WTC11 (cell line): ENCODE results near the gene CCN6.

Experiments
- AR ChIP-seq: fragments of 250-450 bp; sonication (Bioruptor Pico); IDR thresholded peaks from 2 replicates; pipeline ENCODE4 v1.9.0; 2021; ENCODE audit warnings: mild to moderate bottlenecking
- CTCF ChIP-seq: fragments of 200-600 bp; IDR thresholded peaks from 2 replicates; pipeline ENCODE4 v1.8.0; 2022; ENCODE audit warnings: antibody characterized with exemption
- E2F1 ChIP-seq: sonication (generic); formaldehyde crosslinking; IDR thresholded peaks from 2 replicates; pipeline ENCODE4 v1.8.0; 2022; ENCODE audit warnings: mild to moderate bottlenecking, missing genetic modification reagents
- FOXJ3 ChIP-seq: sonication (generic); formaldehyde crosslinking; IDR thresholded peaks from 2 replicates; pipeline ENCODE4 v1.9.0; 2021; ENCODE audit warnings: missing genetic modification reagents, mild to moderate bottlenecking, borderline replicate concordance
- MAX ChIP-seq: sonication (generic); formaldehyde crosslinking; IDR thresholded peaks from 2 replicates; pipeline ENCODE4 v1.8.0; 2022; ENCODE audit warnings: mild to moderate bottlenecking, missing genetic modification reagents
- MYBL2 ChIP-seq: sonication (generic); formaldehyde crosslinking; IDR thresholded peaks from 2 replicates; pipeline ENCODE4 v1.8.1; 2023; ENCODE audit warnings: mild to moderate bottlenecking, moderate library complexity, missing genetic modification reagents
- NFYB ChIP-seq: sonication (generic); formaldehyde crosslinking; conservative IDR thresholded peaks from 2 replicates; pipeline ENCODE4 v1.8.0; 2022; ENCODE audit warnings: low read depth, missing genetic modification reagents
- NR3C1 ChIP-seq: sonication (generic); formaldehyde crosslinking; conservative IDR thresholded peaks from 2 replicates; pipeline ENCODE4 v1.8.1; 2023; ENCODE audit warnings: low read depth, mild to moderate bottlenecking, missing genetic modification reagents
- SOX15 ChIP-seq: fragments of 250-450 bp; sonication (Bioruptor Pico); IDR thresholded peaks from 2 replicates; pipeline ENCODE4 v1.9.0; 2021; ENCODE audit warnings: mild to moderate bottlenecking
- TCF7 ChIP-seq: sonication (generic); formaldehyde crosslinking; IDR thresholded peaks from 2 replicates; pipeline ENCODE4 v1.8.0; 2022; ENCODE audit warnings: mild to moderate bottlenecking, low read depth, missing genetic modification reagents, moderate library complexity
- TF ChIP-seq, protein P1 (sequence below): sonication (generic); formaldehyde crosslinking; IDR thresholded peaks from 2 replicates; pipeline ENCODE4 v1.8.1; 2023; ENCODE audit warnings: mild to moderate bottlenecking, missing genetic modification reagents, borderline replicate concordance
- TF ChIP-seq, protein P2 (sequence below): sonication (generic); formaldehyde crosslinking; IDR thresholded peaks from 2 replicates; pipeline ENCODE4 v1.8.0; 2022; ENCODE audit warnings: mild to moderate bottlenecking, missing genetic modification reagents

DNA sequence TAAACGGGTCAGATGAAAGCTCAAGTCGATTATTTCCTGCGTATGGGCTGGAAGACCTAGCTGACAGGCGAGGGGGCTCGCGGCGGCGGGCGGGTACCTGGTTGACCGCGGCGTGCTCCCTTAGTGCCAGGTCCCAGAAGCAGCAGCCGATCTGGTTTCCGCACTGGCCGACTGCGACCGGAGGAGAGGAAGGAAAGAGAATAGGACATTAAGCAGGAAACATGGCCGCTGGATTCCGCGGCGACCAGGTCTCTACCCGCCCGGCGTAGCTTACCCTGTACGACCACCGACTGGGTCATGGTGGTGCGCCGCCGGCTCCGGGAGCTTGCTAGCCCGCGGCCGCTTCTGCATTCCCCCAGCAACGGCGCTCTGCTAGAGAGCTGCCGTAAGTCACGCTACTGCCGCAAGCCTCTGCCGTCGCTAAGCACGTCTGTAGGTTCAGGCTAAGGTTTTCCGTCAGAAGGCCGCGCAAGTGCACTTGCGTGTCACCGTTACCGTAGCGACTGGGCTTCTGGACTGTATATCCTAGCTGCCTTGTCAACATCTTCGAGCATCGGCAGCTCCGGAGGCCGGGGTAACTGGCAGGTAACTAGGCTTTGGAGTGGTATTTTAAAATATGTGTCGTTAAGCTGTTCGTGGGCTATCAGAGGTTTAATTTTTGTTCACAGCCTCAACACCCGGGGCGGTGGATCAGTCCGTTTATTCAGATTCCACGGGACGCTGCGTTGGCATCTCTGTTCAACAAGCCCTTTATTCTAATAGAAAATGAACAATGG is 33.4 kb downstream of the CCN6 start, which contains the start of the genes FAM229B and TUBE1:
- TF ChIP-seq AR, result no peak
- TF ChIP-seq CTCF, result no peak
- TF ChIP-seq, protein P1, sequence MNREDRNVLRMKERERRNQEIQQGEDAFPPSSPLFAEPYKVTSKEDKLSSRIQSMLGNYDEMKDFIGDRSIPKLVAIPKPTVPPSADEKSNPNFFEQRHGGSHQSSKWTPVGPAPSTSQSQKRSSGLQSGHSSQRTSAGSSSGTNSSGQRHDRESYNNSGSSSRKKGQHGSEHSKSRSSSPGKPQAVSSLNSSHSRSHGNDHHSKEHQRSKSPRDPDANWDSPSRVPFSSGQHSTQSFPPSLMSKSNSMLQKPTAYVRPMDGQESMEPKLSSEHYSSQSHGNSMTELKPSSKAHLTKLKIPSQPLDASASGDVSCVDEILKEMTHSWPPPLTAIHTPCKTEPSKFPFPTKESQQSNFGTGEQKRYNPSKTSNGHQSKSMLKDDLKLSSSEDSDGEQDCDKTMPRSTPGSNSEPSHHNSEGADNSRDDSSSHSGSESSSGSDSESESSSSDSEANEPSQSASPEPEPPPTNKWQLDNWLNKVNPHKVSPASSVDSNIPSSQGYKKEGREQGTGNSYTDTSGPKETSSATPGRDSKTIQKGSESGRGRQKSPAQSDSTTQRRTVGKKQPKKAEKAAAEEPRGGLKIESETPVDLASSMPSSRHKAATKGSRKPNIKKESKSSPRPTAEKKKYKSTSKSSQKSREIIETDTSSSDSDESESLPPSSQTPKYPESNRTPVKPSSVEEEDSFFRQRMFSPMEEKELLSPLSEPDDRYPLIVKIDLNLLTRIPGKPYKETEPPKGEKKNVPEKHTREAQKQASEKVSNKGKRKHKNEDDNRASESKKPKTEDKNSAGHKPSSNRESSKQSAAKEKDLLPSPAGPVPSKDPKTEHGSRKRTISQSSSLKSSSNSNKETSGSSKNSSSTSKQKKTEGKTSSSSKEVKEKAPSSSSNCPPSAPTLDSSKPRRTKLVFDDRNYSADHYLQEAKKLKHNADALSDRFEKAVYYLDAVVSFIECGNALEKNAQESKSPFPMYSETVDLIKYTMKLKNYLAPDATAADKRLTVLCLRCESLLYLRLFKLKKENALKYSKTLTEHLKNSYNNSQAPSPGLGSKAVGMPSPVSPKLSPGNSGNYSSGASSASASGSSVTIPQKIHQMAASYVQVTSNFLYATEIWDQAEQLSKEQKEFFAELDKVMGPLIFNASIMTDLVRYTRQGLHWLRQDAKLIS (CRISPR knock-in tag), result peak; percentile 65; the same call in 1 of the 2 replicates
- no peak for TF ChIP-seq SOX15 (CRISPR knock-in tag)
- TF ChIP-seq, protein P2, sequence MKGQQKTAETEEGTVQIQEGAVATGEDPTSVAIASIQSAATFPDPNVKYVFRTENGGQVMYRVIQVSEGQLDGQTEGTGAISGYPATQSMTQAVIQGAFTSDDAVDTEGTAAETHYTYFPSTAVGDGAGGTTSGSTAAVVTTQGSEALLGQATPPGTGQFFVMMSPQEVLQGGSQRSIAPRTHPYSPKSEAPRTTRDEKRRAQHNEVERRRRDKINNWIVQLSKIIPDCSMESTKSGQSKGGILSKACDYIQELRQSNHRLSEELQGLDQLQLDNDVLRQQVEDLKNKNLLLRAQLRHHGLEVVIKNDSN (CRISPR knock-in tag), result no peak; the same call in 1 of the 2 replicates
- TF ChIP-seq E2F1 (CRISPR knock-in tag), result no peak
- no peak for TF ChIP-seq MYBL2 (CRISPR knock-in tag)
- TF ChIP-seq MAX (CRISPR knock-in tag), result peak; percentile 79
- TF ChIP-seq NR3C1 (CRISPR knock-in tag), result no peak
- TF ChIP-seq NFYB (CRISPR knock-in tag), result no peak
- no peak for TF ChIP-seq TCF7 (CRISPR knock-in tag)
- TF ChIP-seq FOXJ3, result no peak
